Cardiac fibroblast (primary cell): ENCODE results near the gene MC3R.

ENCODE experiments used
- DNase-seq, 2 donors: peaks; one replicate each; pipeline versions ENCODE4 v3.0.0 to v3.0.0-alpha.2; 2010; ENCODE audit warnings: low read depth in 2 of 2
- H3K4me3 ChIP-seq, 2 donors: replicated peaks in 1 of 2; 1 replicate in 1 of 2; 2 replicates in 1 of 2; pipeline ENCODE4 v1.5.1; 2011; ENCODE audit warnings: low read depth in 2 of 2, low read length in 2 of 2, mild to moderate bottlenecking in 2 of 2, moderate library complexity in 1 of 2
- TF ChIP-seq, protein P1 (sequence below): IDR thresholded peaks from one replicate; pipeline ENCODE4 v1.5.1; 2011; ENCODE audit warnings: low read depth, mild to moderate bottlenecking, low read length, inconsistent platforms

MC3R gene

GRCh38 chr20:56222201-56222600 is 26.3 kb upstream of the MC3R start:
- TF ChIP-seq, protein P1, sequence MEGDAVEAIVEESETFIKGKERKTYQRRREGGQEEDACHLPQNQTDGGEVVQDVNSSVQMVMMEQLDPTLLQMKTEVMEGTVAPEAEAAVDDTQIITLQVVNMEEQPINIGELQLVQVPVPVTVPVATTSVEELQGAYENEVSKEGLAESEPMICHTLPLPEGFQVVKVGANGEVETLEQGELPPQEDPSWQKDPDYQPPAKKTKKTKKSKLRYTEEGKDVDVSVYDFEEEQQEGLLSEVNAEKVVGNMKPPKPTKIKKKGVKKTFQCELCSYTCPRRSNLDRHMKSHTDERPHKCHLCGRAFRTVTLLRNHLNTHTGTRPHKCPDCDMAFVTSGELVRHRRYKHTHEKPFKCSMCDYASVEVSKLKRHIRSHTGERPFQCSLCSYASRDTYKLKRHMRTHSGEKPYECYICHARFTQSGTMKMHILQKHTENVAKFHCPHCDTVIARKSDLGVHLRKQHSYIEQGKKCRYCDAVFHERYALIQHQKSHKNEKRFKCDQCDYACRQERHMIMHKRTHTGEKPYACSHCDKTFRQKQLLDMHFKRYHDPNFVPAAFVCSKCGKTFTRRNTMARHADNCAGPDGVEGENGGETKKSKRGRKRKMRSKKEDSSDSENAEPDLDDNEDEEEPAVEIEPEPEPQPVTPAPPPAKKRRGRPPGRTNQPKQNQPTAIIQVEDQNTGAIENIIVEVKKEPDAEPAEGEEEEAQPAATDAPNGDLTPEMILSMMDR, result no peak
- H3K4me3 ChIP-seq, result no peak overlapping the region
- DNase-seq, result peak in 1 of 2 donors; percentile 1

DNA sequence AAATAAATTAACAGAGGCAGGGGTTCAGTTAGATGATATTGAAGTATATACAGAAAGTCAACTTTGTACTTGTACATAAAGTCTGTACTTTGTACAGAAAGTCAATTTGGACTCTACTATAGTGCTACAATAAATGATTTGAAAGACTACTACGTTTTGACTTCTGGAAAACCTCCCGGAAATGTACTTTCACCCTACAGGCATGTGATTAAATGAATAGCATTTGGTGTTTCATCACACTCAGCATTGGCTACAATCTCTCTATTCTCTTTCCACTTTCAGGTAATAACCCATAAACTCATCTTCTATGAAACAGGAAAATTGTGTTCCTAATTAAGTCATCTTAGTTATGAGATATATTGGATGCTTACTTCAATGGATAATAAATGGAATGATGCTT is 25.6 kb upstream of the MC3R start:
- TF ChIP-seq, protein P1, result no peak
- no peak overlapping the region for H3K4me3 ChIP-seq
- DNase-seq, result no peak

DNA sequence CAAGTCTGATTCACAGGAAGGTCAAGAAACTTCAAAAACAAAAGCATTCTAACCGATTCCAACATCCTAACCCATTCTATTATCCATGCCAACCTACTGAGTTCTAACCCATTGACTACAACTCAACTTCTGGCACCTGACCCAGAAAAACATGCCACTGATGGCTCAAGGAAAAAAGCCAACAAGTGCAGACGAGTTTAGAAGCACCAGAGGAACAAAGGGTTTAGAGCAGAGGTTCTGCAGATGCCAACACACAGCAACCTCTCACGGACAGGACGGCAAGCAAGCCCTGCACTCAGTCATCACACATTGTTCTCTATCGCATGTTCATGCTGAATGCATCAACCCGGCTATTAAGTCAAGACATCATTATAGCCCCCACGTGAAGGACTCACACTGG is 25.2 kb upstream of the MC3R start:
- TF ChIP-seq, protein P1, result no peak
- H3K4me3 ChIP-seq, result no peak overlapping the region
- DNase-seq, result no peak

GRCh38 chr20:56228021-56228420 is 20.5 kb upstream of the MC3R start:
- no peak for DNase-seq
- TF ChIP-seq, protein P1, result no peak
- H3K4me3 ChIP-seq, result no peak overlapping the region

DNA sequence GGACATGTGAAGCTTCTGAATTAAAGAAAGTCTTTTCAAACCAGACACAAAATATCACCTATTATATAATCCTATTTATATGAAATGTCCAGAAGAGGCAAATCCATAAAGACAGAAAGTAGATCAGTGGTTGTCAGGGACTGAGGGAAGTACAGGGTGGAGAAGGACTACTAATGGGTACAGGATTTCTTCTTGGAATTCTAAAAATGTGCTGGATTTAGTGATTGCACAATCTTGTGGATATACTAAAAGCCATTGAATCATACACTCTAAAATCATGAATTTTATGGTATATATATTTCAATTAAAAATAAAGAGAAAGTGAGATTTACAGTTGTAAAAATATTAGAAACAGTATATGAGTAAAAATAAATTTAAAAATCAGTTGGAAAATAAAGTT is 18.7 kb upstream of the MC3R start:
- H3K4me3 ChIP-seq, result no peak overlapping the region
- no peak for DNase-seq
- TF ChIP-seq, protein P1, result no peak

GRCh38 chr20:56234110-56234509 is 14.4 kb upstream of the MC3R start:
- TF ChIP-seq, protein P1, result no peak

DNA sequence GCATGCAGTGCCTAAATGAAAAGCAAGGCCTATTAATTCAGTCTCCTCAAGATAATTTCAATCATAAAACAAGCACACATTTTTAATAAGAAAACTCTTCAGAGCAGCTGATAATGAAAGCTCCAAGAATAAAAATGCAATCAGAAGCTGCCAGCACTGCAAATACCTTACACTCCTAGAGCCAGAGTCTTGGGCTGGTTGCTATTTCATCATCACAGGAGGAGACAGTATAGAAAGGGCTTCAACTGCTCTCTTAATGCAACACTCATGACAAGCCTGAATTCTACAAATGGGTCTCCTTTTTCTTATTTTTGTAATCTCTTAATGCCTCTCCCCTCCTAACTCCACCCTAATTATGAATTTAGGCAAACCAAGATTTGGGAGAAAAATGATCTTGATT is 11.2 kb upstream of the MC3R start:
- TF ChIP-seq, protein P1, result no peak
- DNase-seq, result no peak
- no peak overlapping the region for H3K4me3 ChIP-seq

More at GRCh38 chr20:56234110-56234509, 14.4 kb upstream of the MC3R start:
- DNase-seq, result no peak
- H3K4me3 ChIP-seq, result no peak overlapping the region
